AML-193 (cell line): ENCODE measurements around the gene DLGAP1.

Experiments
- DNase-seq, 2 experiments: peaks; one replicate each; lab custom pipeline; 2025; lab: John Stamatoyannopoulos, UW

DLGAP1 gene

DNA sequence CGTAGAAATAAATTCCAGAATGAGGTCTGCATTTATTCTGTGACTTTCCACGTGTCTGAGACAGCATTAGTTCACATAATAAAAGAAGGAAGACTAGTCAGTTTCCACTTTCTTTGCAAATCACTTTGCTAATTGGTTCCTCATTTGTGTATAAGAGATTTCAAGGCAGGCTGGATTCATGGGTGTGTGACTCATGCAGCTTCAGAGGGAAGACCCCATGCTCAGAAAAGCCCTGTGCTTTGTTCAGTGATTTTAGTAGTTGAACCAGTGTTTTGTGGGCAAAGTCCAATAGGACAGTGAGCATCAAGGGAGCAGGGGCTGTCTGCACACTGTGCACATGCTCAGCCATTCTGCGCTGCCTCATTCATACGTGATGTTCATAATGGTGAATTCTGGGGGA is 297.8 kb downstream of the DLGAP1 start:
- DNase-seq, result no peak

DNA sequence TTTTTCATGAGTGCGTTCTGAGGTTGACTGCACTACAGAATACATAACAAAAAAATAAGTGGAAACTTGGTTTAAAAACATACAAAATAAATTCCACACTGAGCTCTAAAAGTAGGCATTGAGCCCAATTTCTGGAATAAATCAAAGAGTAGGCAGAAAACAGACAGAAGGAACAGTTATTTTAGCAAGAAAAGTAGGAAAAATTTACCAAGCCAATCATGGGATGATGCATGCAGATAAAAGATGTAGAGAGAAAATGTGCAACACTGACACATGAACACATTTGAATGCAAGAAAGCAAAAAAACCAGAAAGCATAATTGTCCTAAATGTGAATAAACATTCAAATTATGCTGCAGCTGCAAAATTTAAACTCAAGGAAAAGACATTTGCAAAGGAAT is 308.3 kb downstream of the DLGAP1 start:
- DNase-seq, result no peak

- DNase-seq, result no peak
Measured at GRCh38 chr18:4144201-4144600, 310.9 kb downstream of the DLGAP1 start.

GRCh38 chr18:4143585-4143984 is 311.5 kb downstream of the DLGAP1 start:
- DNase-seq, result no peak

DNA sequence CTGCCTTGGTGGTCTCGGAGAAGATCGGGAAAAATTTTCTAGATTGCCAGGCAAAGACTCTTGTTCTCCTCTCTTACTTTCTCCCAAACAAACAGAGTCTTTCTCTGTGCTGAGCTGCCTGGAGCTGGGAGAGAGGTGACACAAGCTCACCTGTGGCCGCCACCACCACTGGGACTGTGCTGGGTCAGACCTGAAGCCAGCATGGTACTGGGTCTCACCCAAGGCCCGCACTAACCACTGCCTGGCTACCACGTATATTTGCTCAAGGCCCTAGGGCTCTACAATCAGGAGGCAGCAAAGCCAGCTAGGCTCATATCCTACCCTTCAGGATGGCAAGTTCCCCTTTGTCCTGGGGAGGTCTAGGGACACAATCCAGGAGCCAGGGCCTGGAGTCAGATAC is 312.2 kb downstream of the DLGAP1 start:
- DNase-seq, result no peak

GRCh38 chr18:4134700-4135099 is 320.4 kb downstream of the DLGAP1 start:
- no peak for DNase-seq

DNA sequence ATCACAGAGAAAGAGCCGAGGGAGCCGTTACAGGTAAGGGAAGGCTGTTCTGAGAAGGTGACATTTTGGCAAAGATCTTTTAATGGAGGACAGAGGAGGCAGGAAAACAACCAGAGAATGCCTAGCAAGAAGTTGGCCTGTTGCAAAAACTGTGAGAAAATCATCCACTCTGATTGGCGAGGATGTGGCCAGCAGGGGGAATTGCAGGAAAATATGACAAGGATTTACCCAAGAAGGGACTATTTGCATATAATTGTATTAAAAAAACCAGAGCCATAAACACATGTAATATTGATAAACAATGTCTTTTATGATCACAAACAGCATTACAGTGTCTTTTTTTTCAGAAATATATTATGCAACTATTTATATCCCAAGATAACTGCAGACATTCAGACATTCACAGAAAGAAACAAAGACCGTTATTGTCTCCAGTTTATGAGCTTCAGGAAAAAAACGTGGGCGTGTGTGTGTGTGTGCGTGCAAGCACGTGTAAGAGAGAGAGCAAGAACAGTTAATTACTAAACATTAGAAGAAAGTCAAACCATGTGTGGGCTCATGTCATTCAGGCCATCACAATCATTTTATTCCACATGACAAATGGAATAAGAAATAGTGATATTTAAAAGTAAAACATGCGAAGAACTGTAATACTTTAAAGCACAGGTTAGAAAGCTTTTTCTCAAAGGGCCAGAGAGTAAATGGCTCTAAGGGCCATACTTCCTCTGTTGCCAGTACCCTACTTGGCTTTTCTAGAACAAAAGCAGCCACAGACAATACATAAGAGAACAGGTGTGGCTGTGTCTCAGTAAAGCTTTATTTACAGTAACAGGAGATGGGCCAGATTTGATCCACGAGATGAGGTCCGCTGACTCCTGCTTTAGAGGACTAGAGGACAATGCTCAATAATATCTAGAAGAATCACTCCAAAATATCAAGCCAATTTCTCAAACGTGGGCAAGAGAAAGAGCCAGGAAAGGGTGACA is 324.1 kb downstream of the DLGAP1 start:
- DNase-seq, result no peak

DNA sequence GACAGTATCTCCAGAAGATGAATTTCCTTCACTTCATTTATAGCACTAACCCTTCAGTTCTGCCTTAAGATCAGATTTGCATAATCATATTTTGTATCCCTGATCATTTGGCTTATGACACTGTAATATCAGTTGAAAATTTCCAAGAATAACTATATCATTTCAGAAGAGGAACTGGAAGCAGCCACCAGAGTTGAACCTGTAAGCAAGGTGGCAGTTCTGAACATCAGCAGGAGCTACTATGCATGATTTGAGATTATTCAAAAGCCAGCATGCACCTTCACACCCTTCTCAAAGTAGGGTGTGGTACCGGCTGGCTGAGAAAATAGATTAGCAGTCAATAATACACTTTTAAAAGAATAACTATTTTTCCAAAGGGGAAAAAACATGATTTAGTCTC is 328.2 kb downstream of the DLGAP1 start:
- no peak for DNase-seq

GRCh38 chr18:4125627-4126230 is 329.4 kb downstream of the DLGAP1 start:
- DNase-seq, result no peak

DNA sequence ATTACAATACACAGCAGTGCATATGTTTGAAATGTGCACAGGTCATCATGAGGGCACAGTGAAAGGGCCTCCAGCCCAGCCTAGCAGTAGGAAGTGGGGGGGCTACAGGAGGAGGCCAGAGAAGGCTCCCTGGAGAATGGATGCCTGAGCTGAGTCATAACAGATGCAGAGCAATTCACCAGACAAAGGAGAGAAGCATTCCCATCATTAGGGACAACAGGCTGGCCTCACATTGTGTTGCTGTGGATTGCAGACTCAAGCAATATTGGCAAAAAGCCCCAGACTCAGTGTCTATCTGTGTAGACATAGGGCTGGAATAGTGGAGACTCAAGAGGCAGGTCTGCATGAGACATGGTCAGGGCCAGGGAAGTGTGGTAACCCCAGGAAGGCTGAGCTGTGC is 329.9 kb downstream of the DLGAP1 start:
- DNase-seq, result no peak

GRCh38 chr18:4119813-4120212 is 335.3 kb downstream of the DLGAP1 start:
- no peak for DNase-seq

DNA sequence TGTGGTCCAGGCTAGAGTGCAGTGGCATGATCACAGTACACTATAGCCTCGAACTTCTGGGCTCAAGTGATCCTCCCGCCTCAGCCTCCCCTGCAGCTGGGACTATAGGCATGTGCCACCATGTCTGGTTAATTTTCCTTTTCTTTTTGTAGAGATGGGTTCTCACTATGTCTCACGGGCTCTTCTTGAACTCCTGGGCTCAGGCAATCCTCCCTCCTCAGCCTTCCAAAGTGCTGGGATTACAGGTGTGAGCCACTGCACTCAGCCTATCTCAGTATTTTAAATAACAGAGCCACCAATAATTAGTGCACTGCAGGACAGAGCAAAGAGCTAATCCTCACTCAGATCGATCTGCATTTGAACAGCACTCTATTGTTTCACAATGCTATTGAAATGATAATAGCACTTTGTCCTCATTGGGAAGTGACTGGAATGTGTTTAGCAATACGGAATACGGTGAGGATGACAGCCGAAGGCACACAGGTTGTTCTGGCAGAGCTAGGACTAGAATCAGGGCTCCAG is 335.9 kb downstream of the DLGAP1 start:
- no peak for DNase-seq

DNA sequence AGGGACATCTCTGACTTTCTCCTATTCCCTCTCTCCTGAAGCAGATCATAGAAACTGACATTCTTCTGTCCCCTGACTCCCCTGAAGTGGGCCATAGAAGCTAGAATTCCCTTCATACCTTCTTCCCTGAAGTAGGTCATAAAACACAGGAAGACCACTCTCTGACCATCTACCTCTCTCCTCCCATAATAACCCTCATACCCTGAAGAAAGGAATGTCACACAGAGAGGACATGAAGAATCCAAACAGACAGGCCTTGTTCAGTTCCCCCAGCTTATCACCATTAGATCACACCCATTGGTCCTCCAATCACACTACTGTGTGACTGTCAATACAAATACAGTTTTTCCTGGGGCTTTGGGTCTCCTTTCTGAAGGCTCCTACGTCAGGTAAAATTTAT is 347.1 kb downstream of the DLGAP1 start:
- DNase-seq, result no peak

DNA sequence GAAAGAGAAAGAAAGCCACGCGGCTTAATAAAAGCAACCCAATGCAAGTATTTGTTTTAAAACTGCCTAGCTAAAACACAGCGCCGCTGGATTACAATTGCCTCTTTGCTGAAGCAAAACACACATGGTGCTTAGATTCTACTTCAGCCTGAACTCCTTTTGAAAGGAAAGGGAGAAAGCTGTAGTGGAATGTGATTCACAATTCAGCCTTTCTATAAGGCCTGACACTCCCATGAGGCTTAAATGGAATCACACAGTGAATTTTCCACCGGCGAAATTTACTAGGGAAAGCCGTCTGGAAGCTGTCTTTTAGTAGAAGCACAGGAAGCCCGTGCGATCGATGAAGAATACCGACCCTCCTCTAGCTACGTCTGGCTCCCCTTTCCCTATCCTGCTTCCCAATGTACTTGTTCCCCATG is 348.0 kb downstream of the DLGAP1 start:
- no peak for DNase-seq

DNA sequence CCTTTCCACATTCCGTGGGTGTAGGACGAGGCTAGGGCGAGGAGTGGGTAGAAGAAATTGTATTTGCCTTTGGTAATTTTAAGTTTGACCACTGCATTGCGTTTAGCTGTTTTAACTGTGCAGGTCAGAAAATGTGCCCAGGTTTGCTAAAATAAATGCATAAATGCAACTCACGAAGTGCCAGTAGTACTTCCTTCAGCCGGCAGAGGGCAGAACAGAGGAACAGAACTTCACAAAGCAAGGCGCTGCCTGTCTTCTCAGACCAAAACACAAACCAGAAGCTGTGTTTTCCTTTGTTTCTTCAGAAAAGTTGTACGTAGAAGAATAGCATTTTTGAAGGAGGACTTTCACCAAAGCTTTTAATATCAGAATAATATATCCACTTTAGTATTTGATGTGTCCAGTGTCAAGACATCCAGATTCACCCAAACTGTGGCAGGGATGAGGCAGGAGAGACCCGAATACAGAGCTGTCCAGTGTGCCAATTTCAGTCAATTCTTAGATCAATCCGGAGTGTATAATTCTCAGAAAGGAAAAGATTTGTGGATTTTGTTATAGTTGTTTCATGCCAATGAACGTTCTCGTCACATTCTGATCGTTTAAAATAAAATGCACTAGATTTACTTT is 348.6 kb downstream of the DLGAP1 start:
- DNase-seq, result peak; percentile 41 to 49

DNA sequence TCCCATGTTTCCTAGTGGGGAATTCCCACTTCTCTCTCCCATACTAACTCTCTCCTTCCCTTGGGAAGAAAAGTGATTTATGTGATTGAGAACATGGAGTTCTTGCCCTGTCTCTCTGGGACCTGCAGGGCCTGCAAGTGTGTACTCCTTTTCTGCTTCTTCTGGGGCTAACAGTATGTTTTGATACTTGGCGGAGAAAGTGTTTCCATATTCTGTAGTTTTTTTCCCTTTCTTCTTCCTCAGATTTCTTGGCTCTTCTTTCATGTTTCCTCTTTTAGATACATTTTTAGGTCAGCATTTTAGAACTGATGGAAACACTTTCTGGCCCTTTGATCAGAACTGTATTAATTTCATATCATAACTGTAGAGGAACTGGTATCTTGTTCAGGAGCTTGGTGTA is 352.2 kb downstream of the DLGAP1 start:
- DNase-seq, result no peak

DNA sequence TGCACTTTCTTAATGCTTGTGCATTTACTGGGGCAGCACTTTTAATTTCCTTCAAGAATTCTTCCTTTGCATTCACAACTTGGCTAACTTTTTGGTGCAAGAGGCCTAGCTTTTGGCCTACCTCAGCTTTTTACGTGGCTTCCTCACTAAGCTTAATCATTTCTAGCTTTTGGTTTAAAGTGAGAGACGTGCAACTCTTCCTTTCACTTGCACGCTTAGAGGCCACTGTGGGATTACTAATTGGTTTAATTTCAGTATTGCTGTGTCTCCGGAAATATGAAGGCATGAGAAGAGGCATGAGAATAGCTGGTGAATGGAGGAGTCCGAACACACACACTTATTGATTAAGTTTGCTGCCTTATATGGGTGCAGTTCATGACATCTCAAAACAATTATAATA is 354.1 kb downstream of the DLGAP1 start:
- no peak for DNase-seq

- DNase-seq, result no peak
Measured at GRCh38 chr18:4096486-4096885, 358.6 kb downstream of the DLGAP1 start.

DNA sequence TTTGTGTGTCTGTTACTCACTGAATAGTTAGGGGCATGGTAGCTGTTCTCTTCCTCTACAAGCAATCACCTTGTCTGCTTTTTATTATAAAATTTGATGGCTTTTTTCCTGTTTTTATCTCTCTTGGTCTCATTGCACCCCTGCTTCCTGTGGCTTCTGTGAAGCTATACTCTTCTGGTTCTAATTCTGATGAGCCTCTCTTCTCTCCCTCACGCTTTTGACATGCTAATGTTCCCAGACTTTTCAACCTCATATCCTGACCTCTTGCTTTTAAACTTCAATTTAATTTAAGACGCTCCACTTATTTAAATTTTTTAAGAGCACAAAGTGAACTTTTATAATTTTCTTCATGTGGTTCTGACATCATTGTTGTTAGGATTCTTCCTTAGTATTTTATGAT is 361.4 kb downstream of the DLGAP1 start:
- DNase-seq, result no peak

GRCh38 chr18:4084382-4084900 is 370.7 kb downstream of the DLGAP1 start:
- no peak for DNase-seq

DNA sequence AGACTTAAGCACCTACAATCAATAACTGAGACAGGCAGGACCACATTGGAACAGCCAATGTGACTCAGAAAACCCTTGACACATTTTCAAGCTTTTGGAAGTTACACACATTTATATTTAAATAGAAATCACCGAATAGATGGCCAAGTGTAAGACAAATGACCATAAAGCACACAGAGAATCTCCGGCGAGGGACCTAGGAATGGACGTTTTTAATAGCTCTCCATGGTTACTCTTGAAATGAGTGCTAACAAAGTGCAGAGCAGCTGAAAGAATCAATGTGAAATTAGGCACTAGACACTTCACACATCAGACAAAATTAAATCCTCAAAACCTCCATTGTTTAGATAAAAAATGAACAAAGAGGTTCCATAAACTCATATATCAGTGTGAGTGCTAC is 376.9 kb downstream of the DLGAP1 start:
- no peak for DNase-seq

DNA sequence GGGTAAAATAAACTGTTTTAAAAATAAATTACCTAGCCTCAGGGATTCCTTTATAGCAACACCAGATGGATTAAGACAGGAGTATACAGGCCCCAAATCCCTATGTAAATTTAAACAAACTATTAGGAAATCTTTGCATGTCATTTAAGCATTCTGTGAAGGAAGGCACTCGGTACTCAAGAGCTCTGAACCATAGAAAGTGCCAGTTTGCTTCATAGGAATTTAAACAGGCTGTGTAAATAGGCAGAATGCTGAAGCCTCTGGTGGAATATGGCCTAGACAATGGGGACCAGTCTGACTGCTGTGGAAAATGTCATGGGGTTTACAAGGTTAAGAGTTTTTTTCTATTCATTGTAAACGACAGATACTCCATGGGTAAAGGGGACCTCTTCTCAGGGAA is 377.4 kb downstream of the DLGAP1 start:
- no peak for DNase-seq

DNA sequence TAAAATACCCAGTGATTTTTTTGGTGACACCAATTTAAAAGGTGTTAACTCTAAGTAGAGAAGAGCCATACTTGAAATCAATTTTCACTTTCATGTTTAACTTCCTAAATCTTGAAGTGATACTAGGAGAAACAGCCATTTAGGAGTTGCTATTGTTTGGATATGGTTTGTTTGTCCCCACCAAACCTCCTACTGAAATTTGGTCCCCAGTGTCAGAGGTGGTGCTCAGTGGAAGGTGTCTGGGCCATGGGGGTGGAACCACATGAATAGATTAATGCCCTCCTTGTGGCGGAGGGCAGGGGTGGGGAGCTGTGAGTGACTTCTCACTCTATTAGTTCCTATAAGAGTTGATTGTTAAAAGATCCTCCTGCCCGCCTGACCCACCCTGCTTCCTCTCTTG is 377.9 kb downstream of the DLGAP1 start:
- DNase-seq, result no peak
